GM21528 (cell line): Measurements from ENCODE around the gene MCMBP.
"Not testable (repeated sequence)": the region's sequence is repeated elsewhere in the genome, so short reads cannot be mapped to it uniquely, and the experiment has no call there.

Experiments used
- ATAC-seq: cut with Tn5 transposase; IDR thresholded peaks from one replicate; pipeline ENCODE4 v1.9.1; 2021; ENCODE audit warnings: mild to moderate bottlenecking, moderate library complexity; ENCODE audit not compliant: unreplicated experiment, low FRiP score

Gene MCMBP

GRCh38 chr10:119883901-119884611 lies 11.4 kb upstream of the MCMBP start:
- ATAC-seq = not testable (repeated sequence)

DNA sequence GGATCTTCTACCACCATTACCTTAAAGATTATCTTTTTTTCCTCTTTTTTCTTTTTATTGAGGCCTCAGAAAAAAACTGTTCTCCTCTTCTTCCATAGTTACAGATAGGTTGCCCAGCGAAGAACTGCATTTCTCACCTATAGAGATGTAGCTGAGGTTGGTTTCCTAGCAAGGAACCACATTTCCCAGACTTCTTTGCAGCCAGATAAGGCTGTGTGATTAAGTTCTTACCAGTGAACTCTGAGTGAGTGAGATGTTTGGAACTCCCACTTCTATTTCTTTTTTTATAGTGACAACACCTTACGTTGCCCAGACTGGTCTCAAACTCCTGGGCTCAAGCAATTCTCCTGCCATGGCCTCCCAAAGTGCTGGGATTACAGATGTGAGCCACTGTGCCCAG lies 5.9 kb upstream of the MCMBP start:
- no peak for ATAC-seq

DNA sequence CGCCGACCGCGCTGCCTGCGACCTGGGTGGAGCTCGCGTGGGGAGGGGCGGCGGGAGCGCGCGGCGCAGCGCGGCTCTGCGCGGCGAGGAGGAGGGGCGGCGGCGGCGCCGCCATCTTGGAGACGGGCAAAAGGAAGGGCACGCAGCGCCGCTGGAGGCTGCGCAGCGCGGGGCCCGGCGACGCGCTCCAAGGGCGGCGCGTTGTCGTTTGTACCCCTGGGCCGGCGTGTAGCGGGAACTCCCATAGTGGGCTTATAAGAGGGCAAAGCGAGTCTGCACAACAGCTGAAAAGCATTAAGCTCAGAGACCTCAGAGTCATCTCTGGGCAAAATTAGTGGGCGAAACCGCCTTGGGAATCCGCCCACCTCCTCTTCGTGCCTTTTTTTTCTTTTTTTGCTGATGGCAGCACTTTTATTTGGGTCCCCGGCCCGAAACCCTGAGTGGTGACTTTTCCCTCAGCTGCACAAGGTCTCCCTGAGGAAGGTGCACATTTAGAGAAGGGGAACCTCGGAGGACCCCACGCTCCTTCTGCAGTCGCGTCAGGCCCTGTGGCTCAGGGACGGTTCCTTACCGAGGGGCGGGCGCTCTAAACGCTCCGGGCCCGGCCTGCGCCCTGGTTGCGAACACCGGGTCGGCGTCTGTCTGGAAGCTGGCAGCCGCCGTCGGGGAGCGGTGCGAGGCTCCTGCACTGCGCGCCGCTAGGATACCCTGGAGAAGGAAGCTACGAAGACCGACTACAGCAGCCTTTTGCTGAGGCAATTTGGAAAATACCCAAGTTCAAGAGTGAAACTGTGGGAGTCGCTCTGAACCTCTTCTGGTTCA lies 428 bp upstream of the MCMBP start:
- ATAC-seq = peak; percentile 88

DNA sequence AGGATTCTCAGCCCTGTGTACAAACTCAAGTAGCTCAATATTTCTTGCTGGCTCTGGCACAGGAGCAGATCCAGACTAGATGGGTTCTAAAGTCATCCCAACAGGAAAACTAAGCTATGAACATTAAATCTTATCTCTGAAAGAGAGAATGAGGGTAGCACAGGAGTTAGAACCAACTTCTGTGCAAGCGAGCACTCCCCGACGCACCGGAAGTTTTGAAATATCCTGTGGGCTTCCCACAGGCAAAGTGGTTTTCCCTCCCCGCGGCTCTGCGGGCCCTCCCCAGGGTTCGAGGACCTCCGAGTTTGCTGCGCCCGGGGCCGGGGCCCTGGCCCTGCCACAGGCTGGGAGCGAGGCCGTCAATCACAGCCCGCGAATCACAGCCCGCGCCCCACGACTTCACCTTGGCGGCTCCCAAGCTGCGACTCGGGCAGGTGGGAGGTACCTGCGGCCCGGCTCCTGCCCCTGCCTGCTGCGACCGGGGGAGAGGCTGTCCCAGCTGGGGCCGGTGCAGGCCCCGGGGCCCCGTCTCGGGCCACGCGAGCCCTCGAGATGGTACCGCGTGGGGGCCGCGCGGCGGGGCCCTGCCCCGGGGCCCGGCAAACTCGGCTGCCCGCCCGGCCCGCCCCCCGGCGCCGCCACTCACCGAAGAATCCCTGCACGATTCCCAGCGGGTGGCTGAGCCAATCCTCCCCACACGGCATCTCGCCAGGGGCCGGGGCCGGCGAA lies 598 bp downstream of the MCMBP start:
- peak; percentile 56 for ATAC-seq

- not testable (repeated sequence) for ATAC-seq
Measured at GRCh38 chr10:119869398-119869797, 3.2 kb downstream of the MCMBP start.

- no peak for ATAC-seq
Measured at GRCh38 chr10:119867317-119867716, 5.3 kb downstream of the MCMBP start.

DNA sequence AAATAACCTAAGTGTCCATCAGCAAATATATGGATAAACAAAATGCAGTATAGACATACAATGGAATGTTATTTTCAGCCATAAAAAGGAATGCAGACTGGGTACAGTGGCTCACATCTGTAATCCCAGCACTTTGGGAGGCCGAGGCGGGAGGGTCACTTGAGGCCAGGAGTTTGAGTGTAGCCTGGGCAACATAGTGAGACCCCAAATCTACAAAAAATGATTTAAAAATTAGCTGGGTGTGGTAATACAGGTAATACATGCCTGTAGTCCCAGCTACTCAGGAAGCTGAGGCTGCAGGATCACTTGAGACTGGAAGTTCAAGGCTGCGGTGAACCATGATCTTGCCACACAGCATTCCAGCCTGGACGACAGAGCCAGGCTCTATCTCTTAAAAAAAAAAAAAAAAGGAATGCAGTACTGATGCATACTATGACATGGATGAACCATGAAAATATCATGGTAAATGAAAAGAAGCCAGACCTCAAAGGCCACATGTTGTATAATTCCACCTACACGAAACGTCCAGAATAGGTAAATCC lies 6.9 kb downstream of the MCMBP start:
- ATAC-seq = no peak

GRCh38 chr10:119863951-119864565 lies 8.6 kb downstream of the MCMBP start:
- ATAC-seq = no peak

DNA sequence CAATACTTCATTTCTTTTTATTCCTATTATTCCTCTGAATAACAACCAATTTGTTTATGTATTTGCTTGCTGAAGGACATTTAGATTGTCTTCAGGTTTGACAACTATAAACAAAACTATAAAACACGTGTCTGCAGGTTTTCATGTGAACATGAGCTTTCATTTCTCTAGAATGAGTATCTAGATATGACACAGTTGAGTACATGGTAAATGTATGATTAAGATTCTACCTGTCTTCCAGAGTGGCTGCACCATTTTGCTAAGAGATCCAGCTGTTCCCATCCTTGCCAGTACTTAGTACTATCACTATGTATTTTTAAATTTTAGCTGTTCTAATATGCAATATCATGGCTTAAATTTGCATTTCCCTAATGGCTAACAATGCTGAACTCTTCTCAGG lies 10.1 kb downstream of the MCMBP start:
- ATAC-seq = no peak

DNA sequence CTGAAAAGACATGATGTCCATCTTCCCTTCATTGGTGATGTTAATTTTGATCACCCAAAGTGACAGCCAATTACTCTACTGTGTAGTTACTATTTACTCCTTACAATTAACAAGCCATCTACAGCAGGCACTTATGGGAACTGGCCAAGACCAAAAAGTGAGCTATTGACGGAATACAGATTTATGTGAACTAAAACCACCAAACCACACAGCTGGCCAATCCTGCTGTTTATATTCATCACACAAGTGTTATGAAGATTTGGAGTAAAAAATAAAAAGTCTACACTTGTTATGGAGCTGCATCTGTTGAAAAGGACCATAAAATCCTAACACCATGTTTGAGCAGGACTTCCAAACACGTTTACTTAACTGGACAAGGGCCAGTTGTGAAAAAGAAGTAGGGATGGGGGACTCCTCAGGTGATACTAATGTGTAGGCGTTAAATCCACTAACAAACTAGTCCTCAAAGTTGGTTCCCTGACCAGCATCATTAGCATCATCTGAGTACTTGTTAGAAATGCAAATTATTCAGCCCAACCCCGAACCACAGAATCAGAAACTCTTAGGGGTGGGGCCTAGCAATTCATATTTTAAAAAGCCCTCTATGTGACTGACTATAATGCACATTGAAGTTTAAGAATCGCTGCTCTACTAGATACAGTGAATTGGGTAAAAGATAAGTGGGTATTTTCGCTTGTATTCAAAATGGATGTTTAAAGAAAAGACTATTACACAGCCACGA lies 11.6 kb downstream of the MCMBP start:
- no peak for ATAC-seq

- ATAC-seq = no peak
Measured at GRCh38 chr10:119859420-119860258, 13.0 kb downstream of the MCMBP start.

- ATAC-seq = no peak
Measured at GRCh38 chr10:119858063-119858462, 14.6 kb downstream of the MCMBP start.

DNA sequence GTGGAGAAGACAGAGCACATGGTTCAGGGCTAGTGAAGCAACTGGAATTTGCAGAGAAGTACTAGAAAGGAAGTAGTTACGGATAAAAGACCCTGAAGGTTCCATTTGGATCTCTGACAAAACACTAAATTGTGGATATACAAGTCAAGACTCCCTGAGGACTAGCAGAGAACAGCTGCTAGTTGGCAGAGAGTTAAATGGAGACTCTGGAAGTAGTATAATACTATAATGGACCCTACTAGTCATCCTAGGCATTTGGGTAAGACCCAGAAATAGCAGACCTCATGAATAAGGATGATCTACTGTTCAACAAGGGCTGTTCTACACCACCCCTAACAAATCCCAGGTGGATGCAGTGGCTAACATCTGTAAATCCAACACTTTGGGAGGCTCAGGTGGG lies 19.1 kb downstream of the MCMBP start:
- ATAC-seq = no peak

- ATAC-seq = no peak
Measured at GRCh38 chr10:119852822-119853221, 19.8 kb downstream of the MCMBP start.

GRCh38 chr10:119852277-119852676 lies 20.4 kb downstream of the MCMBP start:
- no peak for ATAC-seq

DNA sequence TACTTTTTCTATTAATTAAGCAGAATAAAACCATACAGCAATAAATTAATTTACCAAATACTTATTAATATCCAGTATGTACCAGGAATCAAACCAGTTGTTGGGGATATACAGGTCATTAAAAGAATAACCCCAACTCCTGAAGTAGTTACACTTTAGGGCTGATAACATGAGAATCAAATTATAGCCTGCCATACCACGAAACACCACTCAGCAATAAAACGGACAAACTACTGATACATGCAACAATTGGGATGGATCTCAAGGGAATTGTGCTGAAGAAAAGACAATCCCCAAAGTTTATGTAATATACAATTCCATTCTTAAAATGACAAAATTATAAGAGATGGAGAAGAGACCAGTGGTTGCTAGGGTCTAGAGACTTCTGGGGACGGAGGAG lies 22.7 kb downstream of the MCMBP start:
- ATAC-seq = no peak

GRCh38 chr10:119849031-119849789 lies 23.4 kb downstream of the MCMBP start:
- no peak for ATAC-seq

DNA sequence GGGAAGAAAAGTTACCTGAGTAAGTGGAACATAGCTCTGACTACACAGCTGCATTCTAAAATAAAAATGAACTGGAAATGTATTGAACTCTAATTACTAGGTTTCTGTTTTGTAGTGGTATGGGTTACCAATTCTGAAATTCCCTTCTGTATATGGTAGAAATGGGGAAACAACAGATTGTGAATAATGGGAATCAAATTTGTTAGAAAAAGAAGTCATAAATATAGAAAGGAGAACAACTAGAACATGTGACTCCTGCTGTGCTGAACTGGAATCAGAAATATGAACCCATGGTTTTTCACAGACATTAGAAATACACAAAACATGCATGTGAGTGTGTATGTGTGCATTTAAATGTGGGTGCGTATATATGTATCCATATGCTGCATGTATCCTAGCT lies 27.0 kb downstream of the MCMBP start:
- no peak for ATAC-seq
